HepG2 (cell line): Measurements from ENCODE around the gene CDK2. TPM values are rescaled to one million over a fixed set of nuclear protein-coding genes. Genes with fewer than 3 reads are reported as not detected.

Source experiments
- CBX5 ChIP-seq: sonication (generic); formaldehyde crosslinking; IDR thresholded peaks from 2 replicates; pipeline ENCODE4 v1.4.0; 2020; ENCODE audit warnings: missing genetic modification reagents, borderline replicate concordance
- KDM6A ChIP-seq: IDR thresholded peaks from 2 replicates; pipeline ENCODE4 v1.6.1; 2016; ENCODE audit warnings: low read depth
- MTF1 ChIP-seq: sonication (generic); formaldehyde crosslinking; IDR thresholded peaks from 2 replicates; pipeline ENCODE4 v1.5.0; 2020; ENCODE audit warnings: missing genetic modification reagents
- PITX1 ChIP-seq: sonication (generic); formaldehyde crosslinking; IDR thresholded peaks from 2 replicates; pipeline ENCODE4 v1.5.1; 2020; ENCODE audit warnings: mild to moderate bottlenecking, missing genetic modification reagents
- REPIN1 ChIP-seq: sonication (generic); formaldehyde crosslinking; IDR thresholded peaks from 2 replicates; pipeline ENCODE4 v1.8.0; 2022; ENCODE audit warnings: missing genetic modification reagents, low read depth, mild to moderate bottlenecking, borderline replicate concordance
- SNRNP70 ChIP-seq: fragments of 200-400 bp; formaldehyde crosslinking; IDR thresholded peaks from 2 replicates; pipeline ENCODE4 v1.6.1; 2017; ENCODE audit warnings: mild to moderate bottlenecking, low read depth, low read length, moderate library complexity
- ZBTB3 ChIP-seq: sonication (generic); formaldehyde crosslinking; IDR thresholded peaks from 2 replicates; pipeline ENCODE4 v1.4.0; 2020; ENCODE audit warnings: low read depth, mild to moderate bottlenecking, moderate library complexity, missing genetic modification reagents, borderline replicate concordance
- ZKSCAN8 ChIP-seq: IDR thresholded peaks from 2 replicates; pipeline ENCODE4 v1.6.1; 2016; ENCODE audit warnings: borderline replicate concordance, missing genetic modification reagents, missing compliant biosample characterization
- ZNF614 ChIP-seq: IDR thresholded peaks from 2 replicates; pipeline ENCODE4 v1.6.1; 2018; ENCODE audit warnings: missing biosample characterization, missing genetic modification reagents, inconsistent platforms, borderline replicate concordance
- polyA plus RNA-seq, 8 experiments: library from polyadenylated mRNA; depleted of rRNA in 3 of 8; stranded (reverse) in 7 of 8; unstranded in 1 of 8; fragments of >200 nt; fragmentation: Illumina TruSeq in 4 of 8; extraction: Trizol in 4 of 8; gene quantifications; 2 replicates each; pipeline versions ENCODE4 v1.2.1 to v1.2.3, GENCODE V29; 2011 to 2016; ENCODE audit warnings: low read depth in 4 of 8, missing spikeins in 1 of 8, mixed read lengths in 1 of 8; ENCODE audit not compliant: insufficient read depth in 1 of 8
- total RNA-seq, 5 experiments: library from RNA; depleted of rRNA; stranded (reverse); fragments of >200 nt; fragmentation: Illumina TruSeq; extraction: Trizol; gene quantifications; 2 replicates each; pipeline ENCODE4 v1.2.3, GENCODE V29; 2016; ENCODE audit warnings: low read depth in 1 of 5
- TF ChIP-seq, protein P1 (sequence below): sonication (generic); formaldehyde crosslinking; IDR thresholded peaks from 2 replicates; pipeline ENCODE4 v1.4.0; 2020; ENCODE audit warnings: missing genetic modification reagents, borderline replicate concordance
- TF ChIP-seq, protein P2 (sequence below): sonication (generic); formaldehyde crosslinking; IDR thresholded peaks from 2 replicates; pipeline ENCODE4 v1.8.0; 2022; ENCODE audit warnings: missing genetic modification reagents, low read depth, mild to moderate bottlenecking, borderline replicate concordance
- TF ChIP-seq, protein P3 (sequence below): sonication (generic); formaldehyde crosslinking; IDR thresholded peaks from 2 replicates; pipeline ENCODE4 v1.4.0; 2020; ENCODE audit warnings: missing genetic modification reagents
- TF ChIP-seq, protein P4 (sequence below): sonication (generic); formaldehyde crosslinking; IDR thresholded peaks from 2 replicates; pipeline ENCODE4 v1.4.0; 2020; ENCODE audit warnings: mild to moderate bottlenecking, missing genetic modification reagents

Gene CDK2
- total and polyA plus RNA-seq, 2 of the 13 experiments (the other 11 are each of a cell fraction or from before 2014, with no cell fraction given): 47.5 to 52.6 TPM

DNA sequence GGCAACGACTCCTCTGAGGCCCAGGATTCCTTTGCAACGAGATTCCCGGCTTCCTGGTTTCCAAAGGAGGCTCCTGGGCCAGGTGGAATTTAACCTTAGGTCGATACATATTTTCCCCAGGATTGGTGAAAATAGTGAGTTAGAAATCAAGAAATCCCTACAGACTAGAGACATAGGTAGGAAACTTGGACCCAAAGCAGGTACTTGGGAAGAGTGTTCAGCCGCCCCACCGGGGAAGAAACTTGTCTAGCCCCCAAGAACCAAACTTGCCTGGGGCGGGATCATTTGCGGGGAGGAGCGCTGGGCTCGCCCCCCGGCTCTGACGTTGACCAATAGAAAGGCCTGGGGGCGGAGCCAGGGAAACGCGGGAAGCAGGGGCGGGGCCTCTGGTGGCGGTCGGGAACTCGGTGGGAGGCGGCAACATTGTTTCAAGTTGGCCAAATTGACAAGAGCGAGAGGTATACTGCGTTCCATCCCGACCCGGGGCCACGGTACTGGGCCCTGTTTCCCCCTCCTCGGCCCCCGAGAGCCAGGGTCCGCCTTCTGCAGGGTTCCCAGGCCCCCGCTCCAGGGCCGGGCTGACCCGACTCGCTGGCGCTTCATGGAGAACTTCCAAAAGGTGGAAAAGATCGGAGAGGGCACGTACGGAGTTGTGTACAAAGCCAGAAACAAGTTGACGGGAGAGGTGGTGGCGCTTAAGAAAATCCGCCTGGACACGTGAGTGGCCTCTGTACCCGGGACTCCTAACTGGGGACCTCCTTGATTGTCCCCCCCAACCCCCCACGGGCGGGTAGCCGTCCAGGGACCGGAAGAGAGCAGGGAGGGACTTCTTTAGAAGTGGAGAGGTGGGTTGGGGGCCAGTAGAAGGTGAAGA is at the start of gene CDK2 (continued):
- TF ChIP-seq, protein P1, sequence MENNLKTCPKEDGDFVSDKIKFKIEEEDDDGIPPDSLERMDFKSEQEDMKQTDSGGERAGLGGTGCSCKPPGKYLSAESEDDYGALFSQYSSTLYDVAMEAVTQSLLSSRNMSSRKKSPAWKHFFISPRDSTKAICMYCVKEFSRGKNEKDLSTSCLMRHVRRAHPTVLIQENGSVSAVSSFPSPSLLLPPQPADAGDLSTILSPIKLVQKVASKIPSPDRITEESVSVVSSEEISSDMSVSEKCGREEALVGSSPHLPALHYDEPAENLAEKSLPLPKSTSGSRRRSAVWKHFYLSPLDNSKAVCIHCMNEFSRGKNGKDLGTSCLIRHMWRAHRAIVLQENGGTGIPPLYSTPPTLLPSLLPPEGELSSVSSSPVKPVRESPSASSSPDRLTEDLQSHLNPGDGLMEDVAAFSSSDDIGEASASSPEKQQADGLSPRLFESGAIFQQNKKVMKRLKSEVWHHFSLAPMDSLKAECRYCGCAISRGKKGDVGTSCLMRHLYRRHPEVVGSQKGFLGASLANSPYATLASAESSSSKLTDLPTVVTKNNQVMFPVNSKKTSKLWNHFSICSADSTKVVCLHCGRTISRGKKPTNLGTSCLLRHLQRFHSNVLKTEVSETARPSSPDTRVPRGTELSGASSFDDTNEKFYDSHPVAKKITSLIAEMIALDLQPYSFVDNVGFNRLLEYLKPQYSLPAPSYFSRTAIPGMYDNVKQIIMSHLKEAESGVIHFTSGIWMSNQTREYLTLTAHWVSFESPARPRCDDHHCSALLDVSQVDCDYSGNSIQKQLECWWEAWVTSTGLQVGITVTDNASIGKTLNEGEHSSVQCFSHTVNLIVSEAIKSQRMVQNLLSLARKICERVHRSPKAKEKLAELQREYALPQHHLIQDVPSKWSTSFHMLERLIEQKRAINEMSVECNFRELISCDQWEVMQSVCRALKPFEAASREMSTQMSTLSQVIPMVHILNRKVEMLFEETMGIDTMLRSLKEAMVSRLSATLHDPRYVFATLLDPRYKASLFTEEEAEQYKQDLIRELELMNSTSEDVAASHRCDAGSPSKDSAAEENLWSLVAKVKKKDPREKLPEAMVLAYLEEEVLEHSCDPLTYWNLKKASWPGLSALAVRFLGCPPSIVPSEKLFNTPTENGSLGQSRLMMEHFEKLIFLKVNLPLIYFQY (CRISPR knock-in tag): 0 out of 2 replicates have a peak, but pooled peaks have one; percentile 53
- TF ChIP-seq ZBTB3 (CRISPR knock-in tag) (0 out of 2 replicates have a peak, but pooled peaks have one; percentile 76), PITX1 (CRISPR knock-in tag) (no peak), MTF1 (CRISPR knock-in tag) (no peak), CBX5 (CRISPR knock-in tag) (no peak), ZKSCAN8 (CRISPR knock-in tag) (no peak), REPIN1 (no peak), SNRNP70 (no peak), KDM6A (CRISPR knock-in tag) (no peak), ZNF614 (no peak)
- TF ChIP-seq, protein P2, sequence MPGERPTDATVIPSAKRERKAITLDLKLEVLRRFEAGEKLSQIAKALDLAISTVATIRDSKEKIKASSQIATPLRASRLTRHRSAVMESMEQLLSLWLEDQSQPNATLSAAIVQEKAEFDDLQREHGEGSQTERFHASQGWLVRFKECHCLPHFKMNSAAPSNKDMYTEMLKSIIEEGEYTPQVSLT (CRISPR knock-in tag): no peak
- TF ChIP-seq, protein P3, sequence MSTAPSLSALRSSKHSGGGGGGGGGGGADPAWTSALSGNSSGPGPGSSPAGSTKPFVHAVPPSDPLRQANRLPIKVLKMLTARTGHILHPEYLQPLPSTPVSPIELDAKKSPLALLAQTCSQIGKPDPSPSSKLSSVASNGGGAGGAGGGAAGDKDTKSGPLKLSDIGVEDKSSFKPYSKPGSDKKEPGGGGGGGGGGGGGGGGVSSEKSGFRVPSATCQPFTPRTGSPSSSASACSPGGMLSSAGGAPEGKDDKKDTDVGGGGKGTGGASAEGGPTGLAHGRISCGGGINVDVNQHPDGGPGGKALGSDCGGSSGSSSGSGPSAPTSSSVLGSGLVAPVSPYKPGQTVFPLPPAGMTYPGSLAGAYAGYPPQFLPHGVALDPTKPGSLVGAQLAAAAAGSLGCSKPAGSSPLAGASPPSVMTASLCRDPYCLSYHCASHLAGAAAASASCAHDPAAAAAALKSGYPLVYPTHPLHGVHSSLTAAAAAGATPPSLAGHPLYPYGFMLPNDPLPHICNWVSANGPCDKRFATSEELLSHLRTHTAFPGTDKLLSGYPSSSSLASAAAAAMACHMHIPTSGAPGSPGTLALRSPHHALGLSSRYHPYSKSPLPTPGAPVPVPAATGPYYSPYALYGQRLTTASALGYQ (CRISPR knock-in tag): no peak
- TF ChIP-seq, protein P4, sequence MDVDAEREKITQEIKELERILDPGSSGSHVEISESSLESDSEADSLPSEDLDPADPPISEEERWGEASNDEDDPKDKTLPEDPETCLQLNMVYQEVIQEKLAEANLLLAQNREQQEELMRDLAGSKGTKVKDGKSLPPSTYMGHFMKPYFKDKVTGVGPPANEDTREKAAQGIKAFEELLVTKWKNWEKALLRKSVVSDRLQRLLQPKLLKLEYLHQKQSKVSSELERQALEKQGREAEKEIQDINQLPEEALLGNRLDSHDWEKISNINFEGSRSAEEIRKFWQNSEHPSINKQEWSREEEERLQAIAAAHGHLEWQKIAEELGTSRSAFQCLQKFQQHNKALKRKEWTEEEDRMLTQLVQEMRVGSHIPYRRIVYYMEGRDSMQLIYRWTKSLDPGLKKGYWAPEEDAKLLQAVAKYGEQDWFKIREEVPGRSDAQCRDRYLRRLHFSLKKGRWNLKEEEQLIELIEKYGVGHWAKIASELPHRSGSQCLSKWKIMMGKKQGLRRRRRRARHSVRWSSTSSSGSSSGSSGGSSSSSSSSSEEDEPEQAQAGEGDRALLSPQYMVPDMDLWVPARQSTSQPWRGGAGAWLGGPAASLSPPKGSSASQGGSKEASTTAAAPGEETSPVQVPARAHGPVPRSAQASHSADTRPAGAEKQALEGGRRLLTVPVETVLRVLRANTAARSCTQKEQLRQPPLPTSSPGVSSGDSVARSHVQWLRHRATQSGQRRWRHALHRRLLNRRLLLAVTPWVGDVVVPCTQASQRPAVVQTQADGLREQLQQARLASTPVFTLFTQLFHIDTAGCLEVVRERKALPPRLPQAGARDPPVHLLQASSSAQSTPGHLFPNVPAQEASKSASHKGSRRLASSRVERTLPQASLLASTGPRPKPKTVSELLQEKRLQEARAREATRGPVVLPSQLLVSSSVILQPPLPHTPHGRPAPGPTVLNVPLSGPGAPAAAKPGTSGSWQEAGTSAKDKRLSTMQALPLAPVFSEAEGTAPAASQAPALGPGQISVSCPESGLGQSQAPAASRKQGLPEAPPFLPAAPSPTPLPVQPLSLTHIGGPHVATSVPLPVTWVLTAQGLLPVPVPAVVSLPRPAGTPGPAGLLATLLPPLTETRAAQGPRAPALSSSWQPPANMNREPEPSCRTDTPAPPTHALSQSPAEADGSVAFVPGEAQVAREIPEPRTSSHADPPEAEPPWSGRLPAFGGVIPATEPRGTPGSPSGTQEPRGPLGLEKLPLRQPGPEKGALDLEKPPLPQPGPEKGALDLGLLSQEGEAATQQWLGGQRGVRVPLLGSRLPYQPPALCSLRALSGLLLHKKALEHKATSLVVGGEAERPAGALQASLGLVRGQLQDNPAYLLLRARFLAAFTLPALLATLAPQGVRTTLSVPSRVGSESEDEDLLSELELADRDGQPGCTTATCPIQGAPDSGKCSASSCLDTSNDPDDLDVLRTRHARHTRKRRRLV (CRISPR knock-in tag): no peak
